Cardiac septum (tissue), 1 donor: ENCODE measurements around the gene CNTNAP2. TPM values are rescaled to one million over a fixed set of nuclear protein-coding genes. Genes with fewer than 3 reads are reported as not detected.

Source experiments
- DNase-seq: peaks from one replicate; pipeline ENCODE4 v3.0.0-alpha.2; 2020; ENCODE audit warnings: low spot score
- intact Hi-C: fragments of 100-400 bp; cut with DNase I; formaldehyde crosslinking; loops from one replicate; pipeline ENCODE4 v1.14.0; 2022
- total RNA-seq: library from RNA; stranded (reverse); fragmentation: NEBNext Ultra II Directional; extraction: Animal tissue kit (Norgen Biotek cat#: 25700); gene quantifications from one replicate; pipeline ENCODE4 v1.2.1, GENCODE V29; 2021
- donor health status: DM: no; HTN: no; CAD: no.

CNTNAP2 gene
- total RNA-seq, 1 donor from 2014 or later = 0.22 TPM

GRCh38 chr7:147443942-147444341 lies 1327.3 kb downstream of the CNTNAP2 start:
- intact Hi-C loops = no loop called here

GRCh38 chr7:147452816-147453215 lies 1336.2 kb downstream of the CNTNAP2 start:
- intact Hi-C loops = no loop called here
- DNase-seq = no peak

More at GRCh38 chr7:147443942-147444341, 1327.3 kb downstream of the CNTNAP2 start:
- no peak for DNase-seq

GRCh38 chr7:147465223-147465622 lies 1348.6 kb downstream of the CNTNAP2 start:
- intact Hi-C loops = no loop called here
- DNase-seq = no peak

GRCh38 chr7:147472556-147472955 lies 1356.0 kb downstream of the CNTNAP2 start:
- intact Hi-C loops = no loop called here
- no peak for DNase-seq

- intact Hi-C loops = no loop called here
- no peak for DNase-seq
Observed at GRCh38 chr7:147474862-147475261, 1358.3 kb downstream of the CNTNAP2 start.

GRCh38 chr7:147477526-147477925 lies 1360.9 kb downstream of the CNTNAP2 start:
- DNase-seq = no peak
- intact Hi-C loops = no loop called here

- intact Hi-C loops = no loop called here
Observed at GRCh38 chr7:147478796-147479195, 1362.2 kb downstream of the CNTNAP2 start.

GRCh38 chr7:147483634-147484292 lies 1367.2 kb downstream of the CNTNAP2 start:
- intact Hi-C loops = no loop called here
- DNase-seq = no peak

More at GRCh38 chr7:147478796-147479195, 1362.2 kb downstream of the CNTNAP2 start:
- DNase-seq = no peak

GRCh38 chr7:147485660-147486210 lies 1369.1 kb downstream of the CNTNAP2 start:
- intact Hi-C loops = no loop called here
- DNase-seq = no peak

GRCh38 chr7:147492606-147493005 lies 1376.0 kb downstream of the CNTNAP2 start:
- intact Hi-C loops = no loop called here
- DNase-seq = no peak

GRCh38 chr7:147496209-147496608 lies 1379.6 kb downstream of the CNTNAP2 start:
- intact Hi-C loops = no loop called here
- no peak for DNase-seq

- intact Hi-C loops = no loop called here
- no peak for DNase-seq
Observed at GRCh38 chr7:147497246-147497645, 1380.6 kb downstream of the CNTNAP2 start.

GRCh38 chr7:147498081-147498480 lies 1381.5 kb downstream of the CNTNAP2 start:
- intact Hi-C loops = no loop called here

GRCh38 chr7:147509035-147509501 lies 1392.5 kb downstream of the CNTNAP2 start:
- intact Hi-C loops = no loop called here
- DNase-seq = no peak

More at GRCh38 chr7:147498081-147498480, 1381.5 kb downstream of the CNTNAP2 start:
- no peak for DNase-seq

- intact Hi-C loops = no loop called here
Observed at GRCh38 chr7:147509541-147510200, 1393.1 kb downstream of the CNTNAP2 start.

GRCh38 chr7:147510201-147510542 lies 1393.6 kb downstream of the CNTNAP2 start:
- intact Hi-C loops = no loop called here
- no peak for DNase-seq

More at GRCh38 chr7:147509541-147510200, 1393.1 kb downstream of the CNTNAP2 start:
- DNase-seq = no peak

GRCh38 chr7:147510923-147511322 lies 1394.3 kb downstream of the CNTNAP2 start:
- intact Hi-C loops = no loop called here
- DNase-seq = no peak

GRCh38 chr7:147513451-147513850 lies 1396.8 kb downstream of the CNTNAP2 start:
- no peak for DNase-seq
- intact Hi-C loops = no loop called here

- intact Hi-C loops = no loop called here
Observed at GRCh38 chr7:147516391-147516790, 1399.8 kb downstream of the CNTNAP2 start.

GRCh38 chr7:147519062-147519461 lies 1402.5 kb downstream of the CNTNAP2 start:
- intact Hi-C loops = no loop called here
- DNase-seq = no peak

More at GRCh38 chr7:147516391-147516790, 1399.8 kb downstream of the CNTNAP2 start:
- no peak for DNase-seq

GRCh38 chr7:147523056-147523455 lies 1406.5 kb downstream of the CNTNAP2 start:
- no peak for DNase-seq
- intact Hi-C loops = no loop called here
